Measurements from ENCODE around the gene KMT2A. TPM values are rescaled to one million over a fixed set of nuclear protein-coding genes. Genes with fewer than 3 reads are reported as not detected.

Gene KMT2A
- total and polyA plus RNA-seq, 10 of the 15 experiments (the other 5 are each of a cell fraction or from before 2014, with no cell fraction given): 6.1 to 56.9 (median 25.4) TPM

GRCh38 chr11:118435893-118436624, at the start of gene KMT2A (continued):
- TF ChIP-seq, protein P1, sequence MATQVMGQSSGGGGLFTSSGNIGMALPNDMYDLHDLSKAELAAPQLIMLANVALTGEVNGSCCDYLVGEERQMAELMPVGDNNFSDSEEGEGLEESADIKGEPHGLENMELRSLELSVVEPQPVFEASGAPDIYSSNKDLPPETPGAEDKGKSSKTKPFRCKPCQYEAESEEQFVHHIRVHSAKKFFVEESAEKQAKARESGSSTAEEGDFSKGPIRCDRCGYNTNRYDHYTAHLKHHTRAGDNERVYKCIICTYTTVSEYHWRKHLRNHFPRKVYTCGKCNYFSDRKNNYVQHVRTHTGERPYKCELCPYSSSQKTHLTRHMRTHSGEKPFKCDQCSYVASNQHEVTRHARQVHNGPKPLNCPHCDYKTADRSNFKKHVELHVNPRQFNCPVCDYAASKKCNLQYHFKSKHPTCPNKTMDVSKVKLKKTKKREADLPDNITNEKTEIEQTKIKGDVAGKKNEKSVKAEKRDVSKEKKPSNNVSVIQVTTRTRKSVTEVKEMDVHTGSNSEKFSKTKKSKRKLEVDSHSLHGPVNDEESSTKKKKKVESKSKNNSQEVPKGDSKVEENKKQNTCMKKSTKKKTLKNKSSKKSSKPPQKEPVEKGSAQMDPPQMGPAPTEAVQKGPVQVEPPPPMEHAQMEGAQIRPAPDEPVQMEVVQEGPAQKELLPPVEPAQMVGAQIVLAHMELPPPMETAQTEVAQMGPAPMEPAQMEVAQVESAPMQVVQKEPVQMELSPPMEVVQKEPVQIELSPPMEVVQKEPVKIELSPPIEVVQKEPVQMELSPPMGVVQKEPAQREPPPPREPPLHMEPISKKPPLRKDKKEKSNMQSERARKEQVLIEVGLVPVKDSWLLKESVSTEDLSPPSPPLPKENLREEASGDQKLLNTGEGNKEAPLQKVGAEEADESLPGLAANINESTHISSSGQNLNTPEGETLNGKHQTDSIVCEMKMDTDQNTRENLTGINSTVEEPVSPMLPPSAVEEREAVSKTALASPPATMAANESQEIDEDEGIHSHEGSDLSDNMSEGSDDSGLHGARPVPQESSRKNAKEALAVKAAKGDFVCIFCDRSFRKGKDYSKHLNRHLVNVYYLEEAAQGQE (IDR thresholded peaks at IDR 0.05; ENCODE audit: low read depth, low read length): no peak
- TF ChIP-seq SREBF1 (IDR thresholded peaks at IDR 0.05; ENCODE audit: low read length) (no peak), BCL11A (IDR thresholded peaks at IDR 0.05; ENCODE audit: low read depth, low read length) (no peak), ESRRA (IDR thresholded peaks at IDR 0.05; ENCODE audit: low read length) (peak; percentile 89), ZBTB33 (IDR thresholded peaks at IDR 0.05) (no peak), EP300 (IDR thresholded peaks at IDR 0.05; ENCODE audit: borderline replicate concordance in 1 of 2, control insufficient read depth in 1 of 2, low read depth in 2 of 2, low read length in 2 of 2) (no peak), NRF1 (conservative IDR thresholded peaks at IDR 0.05; ENCODE audit: low read depth, low read length) (no peak), FOXM1 (IDR thresholded peaks at IDR 0.05; ENCODE audit: low read depth, low read length) (0 out of 2 replicates have a peak, but pooled peaks have one; percentile 22), RAD21 (IDR thresholded peaks at IDR 0.05; ENCODE audit: insufficient read depth, low read depth, low read length) (no peak), POLR2AphosphoS2 (IDR thresholded peaks at IDR 0.05; ENCODE audit: low read depth, low read length) (no peak; the same call in none of the 2 replicates), FOXK2 (IDR thresholded peaks at IDR 0.05) (no peak; the same call in 1 of the 2 replicates), SPI1 (IDR thresholded peaks at IDR 0.05; ENCODE audit: borderline replicate concordance, insufficient read depth, low read depth, low read length) (no peak), KAT2A (conservative IDR thresholded peaks at IDR 0.05; ENCODE audit: control insufficient read depth, low read depth, low read length) (no peak), ZZZ3 (IDR thresholded peaks at IDR 0.05; ENCODE audit: control insufficient read depth, insufficient read length, low read depth) (no peak), MTA3 (IDR thresholded peaks at IDR 0.05; ENCODE audit: borderline replicate concordance, low read length) (no peak), NFYA (IDR thresholded peaks at IDR 0.05; ENCODE audit: borderline replicate concordance, low read depth, low read length) (no peak), BHLHE40 (IDR thresholded peaks at IDR 0.05; ENCODE audit: borderline replicate concordance in 1 of 2, low read depth in 2 of 2, low read length in 1 of 2) (peak; percentile 77 to 85), ATF3 (IDR thresholded peaks at IDR 0.05; ENCODE audit: borderline replicate concordance, extremely low read depth, low read depth, low read length) (peak; percentile 99), BMI1 (IDR thresholded peaks at IDR 0.05; ENCODE audit: borderline replicate concordance) (no peak)
- TF ChIP-seq, protein P2, sequence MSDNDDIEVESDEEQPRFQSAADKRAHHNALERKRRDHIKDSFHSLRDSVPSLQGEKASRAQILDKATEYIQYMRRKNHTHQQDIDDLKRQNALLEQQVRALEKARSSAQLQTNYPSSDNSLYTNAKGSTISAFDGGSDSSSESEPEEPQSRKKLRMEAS (IDR thresholded peaks at IDR 0.05; ENCODE audit: low read depth, low read length): no peak
- TF ChIP-seq, protein P3, sequence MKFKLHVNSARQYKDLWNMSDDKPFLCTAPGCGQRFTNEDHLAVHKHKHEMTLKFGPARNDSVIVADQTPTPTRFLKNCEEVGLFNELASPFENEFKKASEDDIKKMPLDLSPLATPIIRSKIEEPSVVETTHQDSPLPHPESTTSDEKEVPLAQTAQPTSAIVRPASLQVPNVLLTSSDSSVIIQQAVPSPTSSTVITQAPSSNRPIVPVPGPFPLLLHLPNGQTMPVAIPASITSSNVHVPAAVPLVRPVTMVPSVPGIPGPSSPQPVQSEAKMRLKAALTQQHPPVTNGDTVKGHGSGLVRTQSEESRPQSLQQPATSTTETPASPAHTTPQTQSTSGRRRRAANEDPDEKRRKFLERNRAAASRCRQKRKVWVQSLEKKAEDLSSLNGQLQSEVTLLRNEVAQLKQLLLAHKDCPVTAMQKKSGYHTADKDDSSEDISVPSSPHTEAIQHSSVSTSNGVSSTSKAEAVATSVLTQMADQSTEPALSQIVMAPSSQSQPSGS (IDR thresholded peaks at IDR 0.05; ENCODE audit: low read length): no peak
